HG02623 (cell line): ENCODE data around the gene LTA4H.
"Not testable (repeated sequence)": the region's sequence is repeated elsewhere in the genome, so short reads cannot be mapped to it uniquely, and the experiment has no call there.

Experiments used
- ATAC-seq: cut with Tn5 transposase; IDR thresholded peaks from one replicate; pipeline ENCODE4 v1.9.1; 2021; ENCODE audit warnings: moderate library complexity; ENCODE audit not compliant: unreplicated experiment

Gene LTA4H

DNA sequence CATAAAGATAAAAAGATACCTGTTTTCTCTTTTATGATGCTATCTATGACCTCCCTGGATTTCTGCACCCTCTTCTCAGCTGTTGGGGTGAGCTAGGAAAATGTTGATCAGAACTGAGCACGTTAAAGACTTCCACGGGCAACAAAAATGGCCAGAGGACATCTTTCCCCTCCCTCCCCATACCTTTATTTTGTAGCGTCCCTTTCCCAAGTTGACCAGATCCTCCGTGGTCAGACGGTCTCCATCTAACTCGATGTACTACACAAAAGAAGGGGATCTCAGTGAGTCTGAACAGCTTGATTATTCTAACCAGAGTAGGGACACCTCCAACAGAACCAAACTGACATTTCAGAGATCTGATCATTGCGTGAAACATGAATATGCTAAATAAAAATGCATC lies 41.5 kb downstream of the LTA4H start:
- no peak for ATAC-seq

DNA sequence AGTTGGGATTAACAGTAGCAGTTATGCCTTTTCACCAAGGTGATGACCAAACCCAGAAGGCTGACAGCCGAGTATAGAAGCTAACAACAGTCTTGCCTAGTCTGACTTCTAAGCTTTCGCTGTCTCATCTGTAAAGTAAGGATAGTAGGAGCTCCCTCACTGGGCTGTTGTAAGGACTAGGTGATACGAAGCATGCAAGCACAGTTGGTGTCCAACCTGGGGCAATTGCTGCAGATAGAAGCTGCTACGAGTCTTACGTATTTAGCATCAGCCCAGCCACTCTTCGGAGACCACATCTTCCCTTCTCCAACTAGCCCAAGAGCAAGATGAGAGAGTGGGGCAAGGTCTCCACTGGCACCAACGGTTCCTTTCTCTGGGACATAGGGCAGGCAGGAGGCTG lies 45.3 kb downstream of the LTA4H start:
- ATAC-seq = no peak

DNA sequence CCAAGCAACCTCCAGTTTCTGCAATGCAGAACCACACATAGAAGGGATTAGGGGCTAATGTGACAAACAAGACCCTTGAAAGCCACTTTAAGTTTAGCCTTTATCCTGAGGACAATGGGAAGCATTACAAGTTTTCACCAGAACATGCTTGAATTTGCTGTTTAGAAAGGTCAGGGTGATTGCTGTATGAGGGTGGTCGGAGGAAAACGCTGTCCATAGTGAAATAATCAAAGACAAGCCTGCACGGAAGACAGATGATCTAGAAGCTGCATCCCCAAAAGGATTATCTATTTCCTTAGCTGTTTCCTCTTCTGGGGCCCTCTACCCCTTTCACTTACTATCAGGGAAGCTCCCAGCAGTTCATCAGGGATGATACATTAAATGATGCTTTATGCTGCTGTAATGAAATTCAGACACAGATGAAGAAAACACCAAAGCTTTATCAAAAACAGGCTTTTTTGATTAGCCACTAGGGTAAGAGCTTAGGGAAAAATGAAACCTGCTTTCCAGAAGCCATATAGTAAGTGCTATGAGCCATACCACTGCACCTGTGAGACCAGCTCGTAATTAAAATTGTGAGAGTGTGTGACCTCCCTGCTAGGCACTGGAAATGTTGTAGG lies 45.8 kb downstream of the LTA4H start:
- no peak for ATAC-seq

DNA sequence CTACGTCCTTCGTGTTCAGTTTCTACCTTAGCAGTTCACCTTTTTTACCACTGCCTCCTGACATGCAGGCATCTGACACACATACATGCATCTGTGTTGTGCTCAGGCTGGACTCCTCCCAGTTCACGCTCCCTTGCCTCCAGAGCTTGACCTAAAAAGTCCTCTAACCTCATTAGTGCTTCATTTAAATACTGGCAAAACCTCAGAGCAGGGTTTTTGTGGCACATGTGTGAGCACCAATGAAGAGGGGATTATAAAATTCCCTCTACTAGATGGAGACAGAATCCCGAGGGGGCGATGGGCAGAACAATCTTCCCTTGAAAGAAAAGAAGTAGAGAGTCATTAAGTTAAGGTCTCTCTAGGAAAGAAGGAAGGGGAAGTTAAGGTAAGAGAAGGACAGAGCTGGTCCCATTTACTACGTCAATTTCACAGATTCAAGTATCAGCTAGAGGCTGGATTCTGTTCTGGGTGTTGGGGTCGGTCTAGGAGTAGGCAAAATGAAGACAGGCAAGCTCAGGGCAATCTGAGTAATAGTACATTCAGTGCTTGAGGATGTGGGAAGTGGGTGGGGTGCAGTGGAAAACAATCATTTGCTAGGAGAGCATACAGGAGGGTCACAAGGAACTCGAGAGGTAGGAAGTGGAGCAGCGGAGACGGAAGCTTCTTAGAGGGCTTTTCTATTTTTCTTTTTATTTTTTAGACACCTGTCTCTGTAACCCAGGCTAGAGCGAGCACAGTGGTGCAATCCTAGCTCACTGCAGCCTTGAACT lies 46.7 kb downstream of the LTA4H start:
- ATAC-seq = no peak

DNA sequence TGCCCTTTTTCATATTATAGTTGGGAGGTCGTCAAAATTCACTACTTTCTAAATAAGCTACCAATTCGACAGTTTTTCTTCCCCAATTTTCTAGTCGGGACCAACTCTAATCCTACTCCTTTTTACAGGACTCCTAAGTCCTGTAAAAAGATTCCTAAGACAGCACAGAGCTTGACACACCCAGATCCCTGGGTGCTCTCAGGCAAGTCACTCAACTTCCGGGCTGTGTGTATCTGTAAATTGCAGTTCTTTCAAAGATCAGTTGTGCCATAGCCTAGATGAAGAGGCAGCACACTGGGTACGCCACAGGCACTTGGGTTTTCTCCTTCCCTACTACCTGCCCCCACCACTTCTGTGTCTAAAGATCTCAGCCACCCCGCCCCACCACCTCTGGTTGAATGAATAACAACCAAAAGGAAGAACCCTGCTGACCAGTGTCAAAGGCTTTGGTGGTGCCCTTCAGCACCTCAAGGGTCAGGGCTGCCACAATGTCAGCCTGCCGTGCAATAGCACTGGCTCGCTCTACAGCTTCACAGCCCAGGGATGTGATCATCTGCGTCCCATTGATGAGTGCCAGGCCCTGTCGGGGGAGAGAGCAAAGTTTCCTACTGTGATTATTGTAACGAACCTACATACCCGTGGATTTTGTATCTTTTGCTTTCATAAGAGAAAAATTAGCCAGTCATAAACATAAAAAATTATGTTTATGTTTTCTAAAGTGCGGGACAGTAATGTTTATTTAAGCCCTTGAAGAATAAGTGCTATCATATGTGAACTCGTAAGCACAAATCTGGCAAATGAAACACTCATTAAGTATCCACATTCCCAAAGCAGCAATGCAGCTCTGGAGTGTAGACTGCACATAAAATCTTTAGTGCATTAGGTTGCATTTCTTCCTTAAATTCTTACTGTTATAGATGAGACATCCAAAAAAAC lies 48.5 kb downstream of the LTA4H start:
- no peak for ATAC-seq

DNA sequence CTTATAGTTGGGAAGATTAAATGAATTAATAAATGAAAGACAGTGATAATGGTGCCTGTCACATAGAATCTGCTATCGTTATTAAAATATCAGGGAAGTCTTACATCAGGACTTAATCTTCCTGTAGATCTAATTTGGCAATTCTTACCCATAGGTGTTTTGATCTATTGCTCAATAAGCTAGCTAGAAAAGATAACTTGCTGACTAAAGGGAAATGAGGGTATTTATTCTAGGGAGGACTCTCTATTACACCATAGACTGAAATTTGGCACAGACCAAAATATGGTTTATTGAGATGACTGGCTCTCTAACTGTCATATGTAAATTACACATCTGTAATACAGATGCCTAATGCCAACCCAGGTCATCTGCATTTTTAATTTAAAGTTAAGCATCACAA lies 50.7 kb downstream of the LTA4H start:
- no peak for ATAC-seq

DNA sequence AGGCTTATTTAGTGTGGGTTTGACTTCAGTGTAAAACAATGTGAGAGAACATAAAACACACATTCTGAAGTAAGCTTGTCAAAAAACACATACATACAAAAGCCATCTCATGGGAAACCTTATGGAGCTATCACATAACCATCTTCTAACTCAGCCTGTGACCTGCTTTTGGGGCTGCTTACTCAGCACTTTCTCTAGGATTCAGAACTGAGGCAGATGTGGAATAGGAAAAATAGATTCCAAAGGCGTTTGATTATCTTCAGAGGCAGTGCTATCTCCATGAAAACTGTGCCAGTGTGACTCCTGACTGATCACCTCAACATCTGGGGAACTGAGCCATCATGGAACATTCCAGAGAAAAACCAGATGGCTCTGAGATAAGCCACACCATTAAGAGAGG lies 52.8 kb downstream of the LTA4H start:
- ATAC-seq = no peak

DNA sequence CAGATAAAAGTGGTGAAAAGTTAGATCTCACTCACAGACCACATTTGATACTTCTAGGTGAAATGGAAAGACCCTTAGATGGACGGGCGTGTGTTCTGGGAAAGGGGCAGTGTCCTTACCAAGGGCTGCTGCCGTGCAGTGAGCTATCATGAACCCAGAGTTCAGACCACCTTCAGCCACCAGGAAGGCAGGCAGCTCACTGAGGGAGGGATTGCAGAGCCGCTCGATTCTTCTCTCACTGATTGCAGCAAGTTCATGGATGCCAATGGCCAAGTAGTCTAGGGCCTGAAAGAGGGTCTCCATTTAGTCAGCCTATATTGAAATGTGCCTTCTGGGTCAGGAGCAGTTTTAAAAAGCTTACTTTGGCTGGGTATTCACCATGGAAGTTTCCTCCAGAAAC lies 55.0 kb downstream of the LTA4H start:
- no peak for ATAC-seq

DNA sequence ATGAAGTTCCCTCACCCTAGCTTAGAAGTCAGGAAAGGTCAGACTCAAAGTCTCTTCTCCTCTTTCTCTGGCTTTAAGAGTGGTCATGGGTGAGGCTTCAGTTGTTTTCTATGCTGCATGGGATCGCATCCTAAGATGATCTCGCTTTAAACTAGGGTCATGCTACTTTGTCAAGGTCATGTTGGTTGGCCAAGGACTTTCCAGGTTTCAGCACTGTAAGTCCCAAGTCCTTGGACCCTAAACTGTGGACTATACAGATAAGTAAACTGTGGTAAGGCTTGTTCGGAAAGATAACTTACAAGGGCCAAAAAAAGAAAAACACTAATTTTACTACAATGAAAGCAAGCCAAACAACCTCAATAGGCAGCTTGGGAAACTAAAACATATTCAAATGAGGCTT lies 56.6 kb downstream of the LTA4H start:
- no peak for ATAC-seq

DNA sequence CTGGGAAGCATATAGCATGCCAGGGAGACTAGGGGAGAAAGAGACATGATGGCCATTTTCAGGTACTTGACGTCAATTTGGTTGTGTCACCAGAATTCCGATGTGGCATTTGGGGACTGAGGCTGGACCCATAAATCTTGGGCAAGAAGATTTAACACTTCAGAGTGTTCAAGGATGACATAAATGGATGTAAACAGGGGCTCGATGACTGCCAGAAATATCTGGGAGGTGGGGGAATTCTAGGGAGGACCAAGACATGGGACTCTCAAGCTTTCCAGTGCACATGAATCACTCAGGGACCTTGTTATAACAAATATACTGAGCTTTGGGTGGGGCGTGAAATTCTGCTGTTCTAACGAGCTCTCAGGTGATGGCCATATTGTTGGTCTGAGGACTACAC lies 57.0 kb downstream of the LTA4H start:
- no peak for ATAC-seq

DNA sequence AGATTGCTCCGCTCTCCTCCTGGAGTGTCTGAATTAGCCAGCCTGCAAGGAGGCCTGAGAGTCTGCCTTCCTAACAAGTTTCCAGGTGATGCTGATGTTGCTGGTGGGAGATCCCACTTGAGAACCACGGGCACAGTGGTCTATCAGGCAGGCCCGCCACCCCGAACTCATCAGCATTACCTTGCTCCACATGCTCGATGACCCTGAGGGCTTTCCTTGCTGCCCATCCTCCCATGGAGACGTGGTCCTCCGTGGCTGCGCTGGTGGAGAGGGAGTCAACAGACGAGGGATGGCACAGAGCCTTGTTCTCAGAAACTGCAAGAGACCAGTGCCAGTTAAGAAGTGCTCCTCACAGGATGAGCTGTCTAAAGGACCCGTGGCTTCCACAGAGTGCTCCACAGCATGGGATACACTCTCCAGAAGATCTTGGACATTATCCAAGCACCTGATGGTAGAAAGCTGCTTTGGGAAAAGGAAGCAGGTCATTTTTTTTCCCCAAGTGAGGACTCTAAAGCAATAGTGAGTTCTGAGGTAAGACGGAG lies 57.6 kb downstream of the LTA4H start:
- ATAC-seq = no peak

DNA sequence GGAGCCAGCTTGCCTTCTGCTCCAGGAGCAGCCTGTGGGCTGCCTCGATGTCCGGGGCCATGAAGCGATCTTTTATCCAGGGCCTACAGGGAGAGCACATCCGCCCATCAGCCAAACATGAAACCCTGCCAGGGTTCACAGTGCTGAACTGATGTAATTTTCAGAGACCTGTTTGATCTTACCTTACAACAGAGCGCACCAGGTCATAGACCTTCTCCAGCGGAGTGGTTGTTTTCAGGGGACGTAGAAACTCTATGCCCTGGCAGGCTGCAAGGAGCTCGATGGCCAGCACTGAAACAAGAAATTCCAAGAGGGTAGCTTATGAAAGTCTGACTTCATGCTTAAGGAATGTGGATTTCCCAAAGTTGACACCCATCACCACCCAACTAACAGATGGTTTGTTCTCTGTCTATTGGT lies 59.0 kb downstream of the LTA4H start:
- ATAC-seq = no peak

DNA sequence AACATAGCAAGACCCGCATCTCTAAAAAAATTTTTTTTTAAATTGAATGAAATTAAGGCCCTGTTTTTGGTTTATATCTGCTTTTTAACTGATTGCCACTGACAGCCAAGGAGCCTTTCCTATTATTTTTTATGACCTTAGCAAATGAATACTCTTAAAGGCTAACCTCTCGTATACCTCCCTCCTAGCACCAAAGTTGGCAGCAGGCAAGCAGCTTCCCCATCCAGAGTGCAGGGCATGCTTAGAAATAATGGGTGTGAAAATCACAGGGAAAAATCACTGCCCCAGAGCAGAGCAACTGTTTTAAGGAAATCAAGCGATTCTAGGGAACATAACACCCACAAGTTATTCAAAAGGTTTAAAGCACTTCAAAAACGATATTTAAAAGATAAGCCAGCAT lies 59.9 kb downstream of the LTA4H start:
- ATAC-seq = no peak

DNA sequence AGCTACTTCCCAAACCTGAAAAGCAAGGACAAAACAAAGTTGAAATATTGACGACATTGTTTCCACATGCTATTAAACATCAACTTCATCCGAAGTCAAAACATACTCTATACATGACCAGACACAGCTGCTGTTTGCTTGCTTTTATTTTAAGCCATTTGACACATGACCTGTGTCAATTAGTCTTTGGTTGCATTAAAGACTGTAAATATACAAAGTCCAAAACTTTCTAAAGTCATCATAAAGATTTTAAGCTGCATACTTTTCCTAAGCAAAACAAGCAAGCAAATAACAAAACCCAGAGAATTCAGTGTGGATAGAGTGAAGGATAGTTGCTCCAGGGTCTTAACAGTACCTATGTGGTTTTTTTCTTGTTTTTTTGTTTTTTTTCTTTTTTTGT lies 61.0 kb downstream of the LTA4H start:
- no peak for ATAC-seq

DNA sequence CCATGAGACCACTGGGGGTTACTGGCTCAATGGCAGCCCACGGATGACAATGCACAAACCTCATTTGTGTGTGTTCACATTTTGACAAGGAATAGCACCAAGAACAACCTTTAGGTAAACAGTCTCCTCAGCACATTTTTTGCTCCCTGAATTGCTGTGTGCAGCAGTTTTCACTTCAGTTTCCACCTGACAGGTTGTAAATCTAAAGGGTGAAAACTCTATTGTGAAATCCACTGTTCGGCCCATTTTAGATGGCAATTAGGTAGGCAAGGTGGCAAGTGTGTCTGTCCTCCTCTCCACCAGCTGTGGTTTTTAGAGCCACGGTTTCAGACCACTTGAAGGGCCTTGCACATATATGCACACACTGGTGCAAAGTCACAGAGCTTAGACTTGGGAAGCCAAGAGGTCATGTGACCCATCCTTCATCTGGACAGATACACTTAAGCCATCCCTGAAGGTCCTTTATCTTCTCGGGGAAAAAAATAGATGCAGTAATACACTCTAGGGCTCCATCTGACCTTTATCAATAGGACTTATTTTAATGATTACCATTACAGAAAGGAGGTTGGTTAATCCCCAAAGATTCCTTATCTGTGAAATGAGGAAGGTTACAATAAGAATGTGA lies 62.4 kb downstream of the LTA4H start:
- no peak for ATAC-seq

DNA sequence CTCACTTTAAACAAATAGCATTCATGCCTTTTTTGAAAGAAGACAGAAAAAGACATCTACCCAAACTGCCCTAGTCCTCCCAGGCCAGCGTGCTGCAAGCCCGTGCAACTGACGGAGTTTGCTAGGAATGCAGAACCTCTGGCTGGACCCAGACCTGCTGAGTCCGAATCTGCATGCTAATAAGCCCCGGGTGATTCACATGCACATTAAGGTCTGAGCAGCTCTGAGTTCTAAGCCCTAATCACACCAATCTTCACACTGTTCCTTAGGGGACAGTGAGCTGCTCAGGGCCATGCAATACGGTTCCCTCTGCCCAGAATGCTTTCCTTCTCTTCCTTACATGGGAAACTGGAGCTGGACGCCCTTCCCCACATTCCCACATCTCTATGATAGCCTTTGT lies 64.5 kb downstream of the LTA4H start:
- ATAC-seq = no peak

DNA sequence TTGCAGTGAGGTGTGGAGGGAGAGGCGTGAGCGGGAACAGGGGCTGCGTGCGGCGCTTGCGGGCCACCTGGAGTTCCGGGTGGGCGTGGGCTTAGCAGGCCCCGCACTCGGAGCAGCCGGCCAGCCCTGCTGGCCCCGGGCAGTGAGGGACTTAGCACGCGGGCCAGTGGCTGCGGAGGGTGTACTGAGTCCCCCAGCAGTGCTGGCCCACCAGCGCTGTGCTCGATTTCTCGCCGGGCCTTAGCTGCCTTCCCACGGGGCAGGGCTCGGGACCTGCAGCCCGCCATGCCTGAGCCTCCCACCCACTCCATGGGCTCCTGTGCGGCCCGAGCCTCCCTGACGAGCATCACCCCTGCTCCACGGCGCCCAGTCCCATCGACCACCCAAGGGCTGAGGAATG lies 66.3 kb downstream of the LTA4H start:
- not testable (repeated sequence) for ATAC-seq

DNA sequence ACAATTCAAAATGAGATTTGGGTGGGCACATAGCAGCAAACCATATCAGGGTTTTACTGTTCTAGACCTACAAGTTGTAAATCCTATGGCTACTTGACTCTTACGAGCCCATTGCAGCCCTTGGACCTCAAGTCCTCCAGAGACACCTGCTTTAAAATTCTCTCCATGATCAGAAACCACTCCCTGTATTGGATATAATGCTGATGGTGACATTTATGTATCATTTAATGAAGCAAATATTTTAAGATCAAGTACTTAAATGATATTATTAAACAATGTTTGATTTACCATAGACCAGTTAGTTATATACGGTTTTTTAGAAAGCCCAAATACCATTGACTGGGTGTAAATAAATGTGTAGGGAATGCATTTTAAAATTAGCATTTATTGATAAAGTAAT lies 68.1 kb downstream of the LTA4H start:
- ATAC-seq = no peak

DNA sequence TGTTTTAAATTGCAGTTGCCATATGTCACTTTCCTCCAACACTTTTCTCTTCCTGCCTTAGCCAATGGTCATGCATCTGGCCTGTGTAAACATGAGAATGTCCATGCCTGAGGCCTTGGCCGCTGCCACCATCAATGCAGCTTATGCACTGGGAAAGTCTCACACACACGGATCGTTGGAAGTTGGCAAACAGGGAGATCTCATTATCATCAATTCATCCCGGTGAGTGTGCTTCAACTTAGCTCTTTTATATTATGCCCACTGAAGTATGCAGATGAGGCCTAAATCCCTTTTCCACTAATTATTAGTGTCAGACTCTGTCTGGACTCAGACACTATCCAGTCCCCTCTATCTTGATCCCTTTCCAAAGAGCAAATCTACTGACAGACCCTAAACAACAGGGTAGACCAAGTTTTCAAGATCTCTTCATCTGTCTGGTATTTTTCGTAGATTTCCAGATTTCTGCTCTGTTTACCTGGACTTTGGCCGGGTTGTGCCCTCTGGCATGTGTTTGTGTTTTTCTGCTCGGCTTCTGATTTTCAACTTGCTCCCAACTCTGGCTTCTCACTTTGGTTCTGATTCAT lies 69.0 kb downstream of the LTA4H start:
- ATAC-seq = no peak

DNA sequence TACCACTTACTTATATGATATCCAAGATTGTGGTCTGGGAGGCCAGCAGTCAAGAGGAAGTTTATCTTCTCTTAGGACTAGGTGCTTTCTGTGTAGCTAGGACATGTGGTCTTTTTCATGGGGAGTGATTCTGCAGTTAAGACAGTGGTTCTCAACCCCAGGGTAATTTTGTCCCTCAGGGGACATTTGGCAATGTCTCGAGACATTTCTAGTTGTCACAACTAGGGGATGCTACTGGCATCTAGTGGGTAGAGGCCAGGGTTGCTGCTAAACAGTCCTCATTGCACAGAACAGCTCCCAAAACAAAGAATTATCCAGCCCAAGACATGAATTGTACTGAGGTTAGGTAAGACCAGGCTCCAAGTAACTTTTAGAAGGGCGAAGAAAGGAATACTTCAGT lies 72.3 kb downstream of the LTA4H start:
- ATAC-seq = no peak

DNA sequence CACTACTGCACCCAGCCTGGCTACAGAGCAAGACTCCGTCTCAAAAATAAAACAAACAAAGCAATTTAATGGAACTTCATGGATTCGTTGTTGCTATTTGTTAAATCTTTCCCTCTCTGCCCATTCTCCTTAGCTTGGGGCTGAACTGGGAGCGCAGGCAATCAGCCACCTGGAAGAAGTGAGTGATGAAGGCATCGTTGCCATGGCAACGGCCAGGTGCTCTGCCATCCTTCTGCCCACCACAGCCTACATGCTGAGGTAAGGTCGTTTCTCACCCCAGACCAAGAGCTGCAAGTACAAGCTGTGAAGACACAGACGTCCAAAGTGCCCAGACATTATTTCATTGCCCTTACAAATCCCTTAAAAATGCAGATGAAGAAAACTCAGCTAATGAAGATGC lies 73.2 kb downstream of the LTA4H start:
- no peak for ATAC-seq
